HG03442 (cell line): ENCODE data around the gene ZNF765.
A peak's percentile ranks its signal among the peaks of the same experiment; 100 is the strongest.
"Not testable (repeated sequence)": the region's sequence is repeated elsewhere in the genome, so short reads cannot be mapped to it uniquely, and the experiment has no call there.

ENCODE experiments used
- ATAC-seq: cut with Tn5 transposase; IDR thresholded peaks from one replicate; pipeline ENCODE4 v1.9.1; 2021; ENCODE audit warnings: mild to moderate bottlenecking, moderate library complexity; ENCODE audit not compliant: unreplicated experiment

The ZNF765 gene

DNA sequence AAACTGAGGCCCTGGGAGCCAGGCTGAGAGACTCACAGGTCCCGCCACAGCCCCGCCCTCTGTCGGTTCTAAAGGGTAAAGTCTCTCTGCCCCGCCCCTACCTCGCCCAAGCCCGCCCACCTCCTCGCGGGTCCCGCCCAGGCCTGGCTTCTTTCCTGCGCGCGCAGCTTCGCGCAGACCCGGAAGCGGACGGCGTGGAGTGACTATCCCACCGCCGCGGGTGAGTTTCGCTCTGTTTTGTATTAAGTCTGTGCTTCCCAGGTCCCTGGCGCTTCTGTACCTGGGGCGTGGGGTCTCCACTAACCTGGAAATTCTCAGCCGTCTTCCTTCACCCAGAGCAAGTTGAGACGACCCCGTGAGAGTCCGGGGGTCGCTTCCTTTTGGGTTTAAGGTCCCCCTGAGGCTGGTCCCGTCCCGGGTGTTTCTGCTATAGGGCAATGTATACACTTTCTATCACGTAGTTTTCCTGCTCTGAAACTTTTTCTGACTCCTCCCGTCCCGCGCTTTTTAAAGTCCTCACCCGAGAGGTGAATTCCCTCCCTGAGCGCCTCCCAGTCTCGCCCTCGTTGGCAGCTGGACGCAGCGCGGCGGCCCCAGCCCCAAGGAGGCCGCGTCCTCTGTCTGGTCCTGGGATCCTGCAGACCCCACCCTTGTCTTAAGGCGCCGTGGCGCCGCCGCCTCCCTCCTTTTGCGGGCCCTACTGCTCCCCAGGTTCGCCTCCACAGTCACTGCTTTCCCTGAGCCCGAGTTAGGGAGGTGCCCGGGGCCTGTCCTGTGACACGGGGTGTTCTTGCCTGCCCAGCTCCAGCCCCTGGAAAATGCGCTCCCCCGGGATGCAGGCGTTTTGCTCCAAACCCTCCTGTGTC is at the start of gene ZNF765:
TSS of gene ZNF765 (plus strand) at position 176 of the 866 bp plus-strand sequence. CDS start 2,867 bp downstream, outside the sequence.
- peak; percentile 93 for ATAC-seq

DNA sequence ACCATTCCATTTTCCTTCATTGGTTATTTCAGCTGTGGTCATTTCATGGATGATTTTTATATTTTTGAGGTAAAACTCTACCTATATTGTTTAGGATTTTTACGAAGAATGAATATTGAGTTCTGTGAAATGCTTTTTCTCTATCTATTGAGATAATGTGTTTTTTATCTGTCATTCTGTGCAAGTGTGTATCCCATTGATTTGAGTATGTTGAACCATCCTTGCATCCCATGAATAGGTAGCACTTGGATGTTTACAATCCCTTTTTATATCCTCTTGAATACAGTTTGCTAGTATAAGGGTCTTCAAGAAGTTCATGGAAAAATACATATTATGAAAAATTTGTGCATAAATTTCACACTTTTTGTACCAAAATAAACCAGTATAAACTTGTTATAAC is 39.2 kb upstream of the ZNF765 start:
- no peak for ATAC-seq

DNA sequence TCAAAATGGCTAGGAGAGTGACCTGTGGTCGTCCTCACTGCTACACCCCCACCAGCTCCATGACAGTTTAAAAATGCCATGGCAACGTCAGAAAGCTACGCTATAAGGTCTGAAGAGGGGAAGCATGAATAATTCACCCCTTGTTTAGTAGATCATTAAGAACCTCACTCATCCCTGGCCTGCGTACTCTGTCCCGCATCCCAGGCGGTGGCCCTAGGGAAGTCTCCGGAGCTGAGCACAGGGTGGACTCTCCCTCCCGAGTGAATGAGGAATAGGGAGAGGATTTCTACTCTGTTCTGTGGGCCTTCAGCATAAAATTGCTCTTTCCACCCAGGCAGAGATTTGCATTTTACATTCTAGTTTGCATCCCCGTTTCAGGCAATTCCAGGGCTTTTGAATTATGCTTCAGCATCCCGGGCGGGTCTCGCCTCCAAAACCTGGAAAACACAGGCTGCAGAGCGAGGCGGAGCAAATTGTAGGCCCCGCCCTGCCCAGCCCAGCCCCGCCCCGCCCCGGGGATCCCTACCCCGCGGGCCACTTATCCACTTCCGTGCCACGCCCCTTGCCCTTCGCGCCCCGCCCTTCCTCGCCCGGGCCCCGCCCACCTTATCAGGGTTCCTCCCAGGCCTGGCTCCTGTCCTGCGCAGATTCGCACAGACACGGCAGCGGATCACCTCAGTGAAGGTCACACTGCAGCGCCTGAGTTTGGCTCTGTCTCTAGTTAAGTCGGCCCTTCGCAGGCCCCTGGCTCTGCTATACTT is 36.9 kb upstream of the ZNF765 start:
- ATAC-seq = no peak

DNA sequence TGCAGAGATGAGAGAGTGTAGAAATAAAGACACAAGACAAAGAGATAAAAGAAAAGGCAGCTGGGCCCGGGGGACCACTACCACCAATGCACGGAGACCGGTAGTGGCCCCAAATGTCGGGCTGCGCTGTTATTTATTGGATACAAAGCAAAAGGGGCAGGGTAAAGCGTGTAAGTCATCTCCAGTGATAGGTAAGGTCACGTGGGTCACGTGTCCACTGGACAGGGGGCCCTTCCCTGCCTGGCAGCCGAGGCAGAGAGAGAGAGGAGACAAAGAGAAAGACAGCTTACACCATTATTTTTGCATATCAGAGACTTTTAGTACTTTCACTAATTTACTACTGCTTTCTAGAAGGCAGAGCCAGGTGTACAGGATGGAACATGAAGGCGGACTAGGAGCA is 34.9 kb upstream of the ZNF765 start:
- not testable (repeated sequence) for ATAC-seq

DNA sequence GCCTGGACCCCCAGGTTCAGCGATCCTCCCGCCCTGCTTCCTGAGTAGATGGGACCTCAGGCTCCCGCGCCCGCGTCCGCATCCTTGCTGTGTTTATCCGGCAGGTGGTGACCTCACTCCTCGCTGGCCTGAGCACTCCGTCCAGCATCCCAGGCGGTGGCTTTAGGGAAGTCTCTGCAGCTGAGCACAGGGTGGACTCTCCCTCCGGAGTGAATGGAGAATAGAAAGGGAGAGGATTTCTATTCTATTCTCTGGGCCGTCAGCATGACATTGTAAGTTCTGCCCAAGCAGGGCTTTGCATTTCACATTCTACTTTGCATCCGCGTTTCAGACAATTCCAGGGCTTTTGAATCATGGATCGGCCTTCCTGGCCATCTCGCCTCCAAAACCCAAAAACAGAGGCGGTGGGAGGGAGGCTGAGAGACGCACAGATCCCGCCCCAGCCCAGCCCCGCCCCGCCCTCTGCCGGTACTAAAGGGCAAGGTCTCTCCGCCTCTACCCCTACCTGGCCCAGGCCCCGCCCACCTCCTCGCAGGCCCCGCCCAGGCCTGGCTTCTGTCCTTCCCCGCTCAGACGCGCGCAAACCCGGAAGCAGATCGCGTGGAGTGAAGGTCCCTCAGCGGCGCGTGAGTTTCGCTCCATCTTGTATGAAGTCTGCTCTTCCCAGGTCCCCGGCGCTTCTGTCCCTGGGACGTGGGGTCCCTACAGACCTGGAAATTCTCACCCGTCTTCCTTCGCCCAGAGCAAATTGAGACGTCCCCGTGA is 29.6 kb upstream of the ZNF765 start, which contains the start of gene ZNF525:
TSS of gene ZNF525 (plus strand) at position 572 of the 765 bp plus-strand sequence. CDS start 6,577 bp downstream, outside the sequence.
- peak; percentile 98 for ATAC-seq

DNA sequence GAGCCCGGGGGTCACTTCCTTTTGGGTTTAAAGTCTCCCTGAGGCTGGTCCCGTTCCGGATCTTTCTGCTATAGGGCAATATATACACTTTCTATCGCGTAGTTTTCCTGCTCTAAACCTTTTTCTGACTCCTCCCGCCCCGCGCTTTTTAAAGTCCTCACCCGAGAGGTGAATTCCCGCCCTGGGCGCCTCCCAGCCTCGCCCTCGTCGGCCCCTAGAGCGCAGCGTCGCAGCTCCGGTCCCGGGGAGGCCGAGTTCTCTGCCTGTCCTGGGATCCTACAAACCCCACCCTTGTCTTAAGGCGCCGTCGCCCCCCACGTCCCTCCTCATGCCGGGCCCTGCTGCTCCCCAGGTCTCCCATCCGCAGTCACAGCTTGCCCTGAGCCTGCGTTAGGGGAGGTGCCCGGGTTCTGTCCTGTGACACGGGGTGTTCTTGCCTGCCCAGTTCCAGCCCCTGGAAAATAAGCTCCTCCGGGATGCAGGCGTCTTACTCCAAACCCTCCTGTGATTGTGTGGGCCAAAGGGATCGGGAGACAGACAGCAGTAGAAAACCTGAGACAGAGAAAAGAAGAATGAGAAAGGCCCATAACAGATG is 29.0 kb upstream of the ZNF765 start:
- peak; percentile 44 for ATAC-seq

DNA sequence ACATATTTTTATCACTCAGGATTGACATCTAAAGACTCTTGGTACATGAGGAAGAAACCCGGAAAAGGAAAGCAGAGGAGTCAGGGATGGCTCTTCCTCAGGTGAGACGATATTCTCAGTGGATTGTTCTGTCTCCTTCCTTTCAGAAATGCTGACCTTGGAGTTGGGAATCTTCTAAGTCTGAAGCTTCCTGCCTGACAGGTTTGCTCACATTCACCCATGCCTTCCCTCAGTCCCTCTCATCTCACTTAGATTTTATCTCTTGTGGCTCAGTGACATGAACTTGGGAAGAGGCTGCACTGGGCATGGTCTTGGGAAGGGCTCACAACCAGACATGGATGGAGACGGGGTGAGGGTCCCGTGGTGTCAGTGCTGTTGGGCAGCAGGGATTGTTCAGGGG is 22.8 kb upstream of the ZNF765 start:
- ATAC-seq = no peak

DNA sequence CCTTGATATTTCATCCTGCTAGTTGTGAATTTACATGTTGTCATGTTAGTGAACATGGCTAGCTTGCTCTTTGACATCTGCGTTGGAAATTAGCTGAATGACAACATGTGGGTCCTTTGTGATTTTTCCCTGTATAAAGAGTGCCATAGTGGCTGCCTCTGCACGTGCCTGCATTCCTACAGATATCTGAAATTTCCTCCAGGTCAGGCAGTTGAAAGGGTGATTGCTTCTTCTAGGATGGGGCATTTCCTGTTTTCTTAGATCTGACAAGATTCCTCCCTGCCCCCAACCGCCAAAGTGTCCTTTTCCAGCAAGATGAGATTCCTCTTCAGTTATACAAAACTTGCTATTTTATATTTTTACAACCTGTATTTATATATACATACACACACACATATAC is 20.7 kb upstream of the ZNF765 start:
- no peak for ATAC-seq

DNA sequence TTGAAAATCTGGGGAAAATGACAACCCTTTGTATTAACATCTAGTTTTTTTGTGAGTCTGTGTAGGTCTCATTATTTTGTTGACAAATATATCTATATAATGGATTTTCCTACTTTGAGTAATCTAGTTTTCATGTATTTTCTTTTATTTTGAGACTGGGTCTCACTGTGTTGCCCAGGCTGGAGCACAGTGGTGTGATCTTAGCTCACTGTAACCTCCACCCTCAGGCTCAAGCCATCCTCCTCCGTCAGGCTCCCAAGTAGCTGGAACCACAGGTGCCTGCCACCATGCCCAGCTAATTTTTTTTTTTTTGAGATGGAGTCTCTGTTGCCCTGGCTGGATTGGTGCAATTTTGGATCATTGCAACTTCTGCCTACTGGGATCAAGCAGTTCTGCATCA is 20.2 kb upstream of the ZNF765 start:
- ATAC-seq = no peak

DNA sequence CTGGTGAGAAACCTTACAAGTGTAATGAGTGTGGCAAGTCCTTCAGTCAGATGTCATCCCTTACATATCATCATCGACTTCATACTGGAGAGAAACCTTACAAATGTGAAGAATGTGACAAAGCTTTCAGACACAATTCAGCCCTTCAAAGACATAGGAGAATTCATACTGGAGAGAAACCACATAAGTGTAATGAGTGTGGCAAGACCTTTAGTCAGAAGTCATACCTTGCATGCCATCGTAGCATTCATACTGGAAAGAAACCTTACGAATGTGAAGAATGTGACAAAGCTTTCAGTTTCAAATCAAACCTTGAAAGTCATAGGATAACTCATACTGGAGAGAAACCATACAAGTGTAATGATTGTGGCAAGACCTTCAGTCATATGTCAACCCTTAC is 13.6 kb upstream of the ZNF765 start:
- no peak for ATAC-seq

DNA sequence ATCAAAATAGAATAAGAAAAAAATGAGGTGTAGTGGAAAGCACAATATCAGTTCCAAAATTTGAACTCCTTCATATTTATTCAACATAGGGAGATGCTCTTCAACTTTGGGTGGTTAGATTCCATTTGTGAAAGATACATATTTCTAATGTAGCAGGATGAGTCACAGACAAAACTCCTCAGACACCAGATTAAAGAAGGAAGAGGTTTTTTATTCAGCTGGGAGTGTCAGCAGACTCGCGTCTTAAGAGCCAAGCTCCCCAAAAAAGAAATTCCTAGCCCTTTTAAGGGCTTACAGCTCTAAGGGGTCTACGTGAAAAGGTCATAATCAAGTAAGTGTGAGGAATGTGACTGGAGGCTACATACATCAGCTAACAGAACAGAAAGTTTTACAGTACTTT is 6.8 kb upstream of the ZNF765 start:
- ATAC-seq = no peak

DNA sequence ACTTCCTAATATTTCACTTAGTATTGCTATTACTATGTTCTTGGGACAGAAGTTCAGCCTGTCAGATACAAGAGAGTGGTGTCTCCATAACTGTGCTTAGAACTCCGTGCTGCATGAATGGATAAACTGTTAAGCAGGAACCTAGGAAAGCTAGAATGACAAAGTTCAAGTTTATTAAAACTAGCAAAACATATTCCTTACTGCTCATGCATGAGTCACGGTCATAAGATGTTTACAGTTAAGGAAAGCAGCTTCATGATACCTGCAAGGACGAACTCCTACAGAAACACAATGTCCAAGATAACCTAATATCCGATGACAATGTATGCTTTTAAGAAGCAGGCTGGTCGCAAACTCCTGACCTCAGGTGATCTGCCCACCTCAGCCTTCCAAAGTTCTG is 6.0 kb upstream of the ZNF765 start:
- no peak for ATAC-seq

DNA sequence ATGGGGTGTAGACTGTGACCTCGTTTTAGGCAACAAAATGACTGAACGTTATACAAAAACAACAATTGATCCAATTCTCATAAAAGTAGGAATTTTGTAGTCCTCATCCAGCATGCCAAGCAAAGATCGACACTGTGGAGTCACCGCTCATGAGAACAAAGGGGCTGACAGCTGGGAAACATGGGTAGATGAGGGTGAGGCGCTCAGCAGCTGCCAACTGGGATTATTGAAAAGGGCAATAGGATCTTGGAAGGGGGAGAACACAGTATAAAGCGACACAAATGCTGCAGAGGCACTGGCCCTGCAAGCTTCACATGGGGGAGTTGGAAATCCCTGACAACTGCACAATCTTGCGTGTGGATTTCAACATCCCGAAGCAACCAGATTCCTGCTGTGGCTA is 5.4 kb upstream of the ZNF765 start:
- no peak for ATAC-seq

DNA sequence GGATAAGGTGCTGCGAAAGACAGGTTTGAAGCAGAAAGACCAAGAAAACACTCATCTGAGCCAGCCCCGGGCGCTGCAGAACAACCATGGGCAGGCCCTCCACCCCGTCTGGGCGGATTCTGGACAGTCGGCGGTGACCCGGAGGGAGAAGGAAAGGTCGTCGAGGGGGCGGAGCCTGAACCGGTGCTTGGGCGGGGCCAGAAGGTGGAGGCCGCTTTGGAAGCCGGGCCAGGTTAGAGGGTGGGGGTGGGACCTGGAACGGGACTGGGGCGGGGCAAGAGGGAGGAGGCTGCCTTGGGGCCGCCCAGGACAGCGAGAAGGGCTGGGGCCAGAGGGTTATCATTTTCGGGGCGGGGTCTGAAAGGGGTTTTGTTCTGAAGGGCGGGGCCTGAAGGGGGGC is 5.0 kb upstream of the ZNF765 start:
- no peak for ATAC-seq

DNA sequence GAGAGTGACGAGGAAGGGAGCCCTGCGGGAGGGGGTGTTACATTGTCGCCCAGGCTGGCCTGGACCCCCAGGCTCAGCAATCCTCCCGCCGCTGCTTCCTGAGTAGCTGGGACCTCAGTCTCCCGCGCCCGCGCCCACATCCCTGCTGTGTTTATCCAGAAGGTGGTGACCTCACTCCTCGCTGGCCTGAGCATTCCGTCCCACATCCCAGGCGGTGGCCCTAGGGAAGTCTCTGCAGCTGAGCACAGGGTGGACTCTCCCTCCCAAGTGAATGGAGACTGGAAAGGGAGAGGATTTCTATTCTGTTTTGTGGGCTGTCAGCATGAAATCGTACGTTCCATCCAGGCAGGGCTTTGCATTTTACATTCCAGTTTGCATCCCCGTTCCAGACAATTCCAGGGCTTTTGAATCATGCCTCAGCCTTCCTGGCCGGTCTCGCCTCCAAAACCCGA is 401 bp upstream of the ZNF765 start:
- no peak for ATAC-seq

DNA sequence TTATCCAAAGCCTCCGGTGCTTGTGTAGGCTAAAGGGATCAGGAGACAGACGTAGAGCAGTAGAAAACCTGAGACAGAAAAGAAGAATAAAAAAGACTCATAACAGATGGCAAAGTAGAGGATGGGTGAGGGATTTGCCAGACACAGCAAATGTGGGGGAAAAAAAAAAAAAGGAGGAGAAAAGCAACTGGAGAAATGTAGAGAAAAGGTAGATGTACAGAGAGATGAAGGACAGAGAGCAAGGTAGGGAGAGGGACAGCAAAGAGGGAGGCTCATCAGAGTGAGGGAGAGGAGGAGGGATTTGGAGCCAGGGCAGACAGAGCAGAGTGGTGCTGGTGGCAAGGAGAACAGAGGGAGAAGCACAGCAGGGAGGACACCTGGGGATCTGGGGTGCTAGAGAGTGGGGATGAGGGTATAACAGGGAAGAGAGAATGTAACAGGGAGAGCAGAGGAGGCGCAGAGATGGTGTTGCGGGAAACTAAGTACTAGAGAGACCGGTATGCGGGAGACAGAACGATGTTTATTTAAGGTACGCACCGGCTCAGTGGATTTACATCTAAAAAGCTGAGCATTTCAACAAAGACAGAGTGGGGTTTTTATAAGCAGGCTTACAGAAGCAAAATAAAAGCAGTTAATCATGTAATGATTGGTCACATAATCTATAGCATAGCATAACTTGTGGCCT is 1.0 kb downstream of the ZNF765 start:
- not testable (repeated sequence) for ATAC-seq

DNA sequence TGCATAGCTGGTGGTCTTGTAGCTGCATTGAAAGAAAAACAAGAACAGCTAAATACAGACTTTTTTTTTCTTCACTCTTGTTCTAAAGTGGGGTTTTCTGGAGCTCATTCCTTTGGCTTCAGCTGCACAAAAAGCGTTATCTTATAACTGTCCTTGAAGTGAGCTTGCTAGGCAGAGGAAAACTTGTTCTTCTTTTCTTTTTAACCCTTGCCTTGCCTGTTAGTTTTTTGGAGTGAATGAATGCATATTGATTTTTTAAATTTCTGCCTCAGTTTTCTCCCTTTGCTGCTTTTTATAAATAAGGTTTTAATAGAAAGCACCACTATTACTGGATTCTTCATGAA is 1.5 kb downstream of the ZNF765 start:
- no peak for ATAC-seq

DNA sequence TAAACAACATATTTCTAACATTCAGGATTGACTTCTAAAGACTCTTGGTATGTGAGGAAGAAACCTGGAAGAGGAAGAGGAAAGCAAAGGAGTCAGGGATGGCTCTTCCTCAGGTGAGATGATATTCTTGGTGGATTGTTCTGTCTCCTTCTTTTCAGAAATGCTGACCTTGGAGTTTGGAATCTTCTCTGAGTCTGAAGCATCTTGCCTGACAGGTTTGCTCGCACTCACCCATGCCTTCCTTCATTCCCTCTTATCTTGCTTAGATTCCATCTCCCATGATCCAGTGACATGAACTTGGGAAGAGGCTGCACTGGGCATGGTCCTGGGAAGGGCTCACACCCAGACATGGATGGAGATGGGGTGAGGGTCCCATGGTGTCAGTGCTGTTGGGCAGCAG is 3.0 kb downstream of the ZNF765 start:
- not testable (repeated sequence) for ATAC-seq

DNA sequence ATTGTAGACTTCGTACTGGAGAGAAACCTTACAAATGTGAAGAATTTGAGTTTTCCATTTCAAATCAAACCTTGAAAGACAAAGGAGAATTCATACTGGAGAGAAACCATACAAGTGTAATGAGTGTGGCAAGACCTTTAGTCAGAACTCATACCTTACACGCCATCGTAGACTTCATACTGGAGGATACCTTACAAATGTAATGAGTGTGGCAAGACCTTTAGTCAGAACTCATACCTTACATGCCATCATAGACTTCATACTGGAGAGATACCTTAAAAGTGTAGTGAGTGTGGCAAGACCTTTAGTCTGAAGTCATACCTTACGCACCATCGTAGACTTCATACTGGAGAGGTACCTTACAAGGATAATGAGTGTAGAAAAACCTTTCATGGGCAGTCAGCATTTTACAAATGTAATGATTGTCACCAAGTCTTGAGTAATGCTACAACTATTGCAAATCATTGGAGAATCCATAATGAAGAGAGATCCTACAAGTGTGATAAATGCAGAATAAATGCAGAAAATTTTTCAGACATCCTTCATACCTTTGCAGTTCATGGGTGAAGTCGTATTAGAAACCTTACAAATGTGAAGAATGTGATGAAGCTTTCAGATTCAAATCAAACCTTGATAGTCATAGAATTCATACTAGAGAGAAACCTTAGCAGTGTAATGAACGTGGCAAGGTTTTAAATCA is 14.7 kb downstream of the ZNF765 start:
- ATAC-seq = no peak
